CD8-positive, alpha-beta memory T cell (primary cell): ENCODE data around the gene GPR153. TPM values are rescaled to one million over a fixed set of nuclear protein-coding genes. Genes with fewer than 3 reads are reported as not detected.

ENCODE experiments used
- CTCF ChIA-PET: fragments of 350-600 bp; sonication (Branson Sonifier 250); formaldehyde crosslinking; loops from one replicate; lab custom pipeline; 2021; ENCODE audit warnings: antibody characterized with exemption; lab: Charles Lee
- POLR2A ChIA-PET: fragments of 350-600 bp; sonication (Branson Sonifier 250); formaldehyde crosslinking; loops from one replicate; lab custom pipeline; 2021; ENCODE audit warnings: antibody characterized with exemption; lab: Charles Lee
- DNase-seq, 5 donors: peaks; one replicate each; pipeline versions ENCODE4 v3.0.0 to v3.0.0-alpha.2; 2020 to 2022; ENCODE audit warnings: mixed read lengths in 1 of 5
- H3K27ac ChIP-seq: one replicate; pipeline ENCODE4 v1.7.0; 2013; ENCODE audit warnings: low read depth, mild to moderate bottlenecking, low read length, moderate library complexity
- H3K27me3 ChIP-seq: 2 replicates; pipeline ENCODE4 v1.7.0; 2013; ENCODE audit warnings: low read length, mild to moderate bottlenecking; ENCODE audit not compliant: insufficient read depth, poor library complexity, severe bottlenecking
- H3K36me3 ChIP-seq: 2 replicates; pipeline ENCODE4 v1.7.0; 2013; ENCODE audit warnings: mild to moderate bottlenecking, low read length, moderate library complexity; ENCODE audit not compliant: insufficient read depth
- H3K4me1 ChIP-seq: 2 replicates; pipeline ENCODE4 v1.7.0; 2013; ENCODE audit warnings: mild to moderate bottlenecking, low read length, moderate library complexity; ENCODE audit not compliant: insufficient read depth
- H3K4me3 ChIP-seq: 2 replicates; pipeline ENCODE4 v1.7.0; 2013; ENCODE audit warnings: mild to moderate bottlenecking, low read length
- H3K9me3 ChIP-seq: 2 replicates; pipeline ENCODE4 v1.7.0; 2013; ENCODE audit warnings: mild to moderate bottlenecking, low read length
- H3K27ac Mint-ChIP-seq, 8 donors: one replicate each; pipeline ENCODE4 v1.8.0; 2020 to 2021; ENCODE audit warnings: mixed read lengths in 8 of 8, mild to moderate bottlenecking in 6 of 8, inconsistent platforms in 3 of 8, moderate library complexity in 3 of 8
- H3K27me3 Mint-ChIP-seq, 2 donors: one replicate each; pipeline ENCODE4 v1.8.0; 2020 to 2021; ENCODE audit warnings: mixed read lengths in 2 of 2, mild to moderate bottlenecking in 1 of 2, moderate library complexity in 1 of 2
- H3K36me3 Mint-ChIP-seq, 3 donors: one replicate each; pipeline ENCODE4 v1.8.0; 2020 to 2021; ENCODE audit warnings: mixed read lengths in 3 of 3, inconsistent platforms in 1 of 3, mild to moderate bottlenecking in 1 of 3
- H3K4me1 Mint-ChIP-seq, 3 donors: one replicate each; pipeline ENCODE4 v1.8.0; 2020 to 2021; ENCODE audit warnings: mixed read lengths in 3 of 3, inconsistent platforms in 1 of 3, mild to moderate bottlenecking in 1 of 3
- H3K4me3 Mint-ChIP-seq, 7 donors: one replicate each; pipeline ENCODE4 v1.8.0; 2020 to 2021; ENCODE audit warnings: mixed read lengths in 7 of 7, mild to moderate bottlenecking in 6 of 7, moderate library complexity in 4 of 7, inconsistent platforms in 2 of 7
- H3K9me3 Mint-ChIP-seq, 5 donors: one replicate each; pipeline ENCODE4 v1.8.0; 2020 to 2022; ENCODE audit warnings: mixed read lengths in 5 of 5, mild to moderate bottlenecking in 3 of 5, moderate library complexity in 2 of 5, inconsistent platforms in 1 of 5
- polyA plus RNA-seq: library from polyadenylated mRNA; unstranded; fragments of 300-500 nt; fragmentation: Illumina TruSeq; gene quantifications from one replicate; pipeline ENCODE4 v1.2.3, GENCODE V29; 2021
- total RNA-seq, 2 experiments: library from RNA; stranded (reverse); gene quantifications; one replicate each; pipeline ENCODE4 v1.2.3, GENCODE V29; 2021

Gene GPR153
- total and polyA plus RNA-seq, 3 experiments from 2014 or later, result 0.39 to 0.66 (median 0.50) TPM

DNA sequence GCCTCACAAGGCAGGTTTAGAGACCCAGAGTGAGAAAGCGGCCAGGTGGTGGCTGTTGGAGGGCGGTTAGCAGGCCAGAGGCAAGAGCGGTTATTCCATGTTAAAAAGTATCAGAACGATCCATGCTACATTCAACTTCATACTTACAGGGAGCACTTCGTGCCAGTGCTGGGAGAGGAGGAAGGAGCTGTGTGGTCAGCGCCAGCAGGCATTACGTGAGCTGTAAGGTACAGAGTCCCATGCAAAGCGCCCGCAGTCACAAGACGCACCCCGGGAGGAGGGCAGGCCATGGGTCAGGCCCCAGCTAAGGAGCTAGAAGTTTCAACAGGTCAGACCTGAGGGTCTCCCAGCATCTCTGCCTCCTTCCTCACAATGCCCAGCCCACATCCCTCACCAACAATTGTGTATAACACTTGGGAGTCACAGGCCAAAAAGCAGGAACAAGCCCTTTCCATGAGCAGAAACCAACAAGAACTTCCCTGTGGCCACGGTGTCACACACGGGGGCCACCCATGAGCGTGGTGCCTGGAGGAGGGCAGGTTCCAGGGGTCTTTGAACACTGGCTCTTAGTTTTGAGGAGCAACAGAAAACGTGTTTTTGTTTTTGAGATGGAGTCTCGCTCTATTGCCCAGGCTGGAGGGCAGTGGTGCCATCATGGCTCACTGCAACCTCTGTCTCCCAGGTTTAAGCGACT, 21.8 kb upstream of the GPR153 start:
- Histone ChIP-seq H3K9me3 (no peaks in the 10 kb centered on the region), H3K36me3 (no peaks in the 10 kb centered on the region), H3K4me3 (no peak overlapping the region), H3K27me3 (no peaks in the 10 kb centered on the region), H3K27ac (no peak overlapping the region), H3K4me1 (no peaks in the 10 kb centered on the region)
- no peaks in the 10 kb centered on the region for H3K27me3 Mint-ChIP-seq
- ChIA-PET CTCF (no interaction called here), POLR2A (no interaction called here)
- H3K4me1 Mint-ChIP-seq, result no peaks in the 10 kb centered on the region
- H3K9me3 Mint-ChIP-seq, result no peaks in the 10 kb centered on the region
- H3K27ac Mint-ChIP-seq, result no peak overlapping the region
- no peak overlapping the region for H3K4me3 Mint-ChIP-seq
- H3K36me3 Mint-ChIP-seq, result peaks cover 0 to 4% (median 0%) of the 10 kb centered on the region in 3 donors
- DNase-seq, result no peak

DNA sequence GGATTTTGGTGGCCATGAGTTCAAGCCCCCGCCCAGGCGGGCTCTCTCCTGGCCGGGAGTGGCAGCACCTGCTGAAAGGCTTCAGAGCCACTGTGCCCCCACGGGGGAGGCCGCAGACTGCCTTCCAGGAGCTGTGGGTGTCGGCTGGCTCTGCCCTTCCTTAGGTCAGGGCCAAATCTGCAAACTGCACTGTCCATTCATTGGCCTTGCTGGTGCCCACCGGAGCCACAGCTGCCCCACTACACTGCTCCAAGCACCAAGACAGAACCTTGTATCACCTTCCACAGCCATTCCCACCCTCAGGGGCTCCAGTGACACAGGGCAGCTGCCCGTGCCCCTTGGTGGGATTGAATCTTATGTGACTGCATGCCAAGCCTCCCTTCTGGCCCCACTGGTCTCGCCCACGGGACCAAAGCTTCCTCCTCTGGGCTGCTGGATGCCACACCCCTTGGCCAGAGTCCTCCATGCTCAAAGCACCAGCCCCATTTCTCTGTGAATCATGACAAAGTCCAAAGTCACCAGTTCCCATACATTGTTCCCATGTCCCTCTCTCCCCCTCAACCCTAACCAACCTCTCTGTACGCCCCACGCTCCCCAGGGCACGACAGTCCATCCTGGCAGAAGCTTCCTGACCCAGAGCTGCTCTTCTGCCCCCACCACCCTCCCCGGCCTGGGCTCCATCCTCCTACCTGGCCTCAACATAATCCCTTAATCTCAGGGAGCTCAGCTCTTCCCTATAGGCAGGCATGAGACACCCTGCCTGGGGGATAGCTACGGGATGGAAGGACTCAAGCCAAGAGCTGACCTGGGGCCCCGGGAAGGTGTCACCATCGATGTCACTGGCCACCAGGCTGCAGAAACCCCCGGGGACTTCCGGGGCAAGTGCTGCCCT, 20.9 kb upstream of the GPR153 start:
- H3K36me3 ChIP-seq, result no peaks in the 10 kb centered on the region
- Mint-ChIP-seq H3K36me3 (peaks cover 0 to 4% (median 0%) of the 10 kb centered on the region in 3 donors), H3K9me3 (no peaks in the 10 kb centered on the region), H3K4me1 (no peaks in the 10 kb centered on the region), H3K27ac (no peak overlapping the region), H3K27me3 (no peaks in the 10 kb centered on the region), H3K4me3 (no peak overlapping the region)
- H3K27me3 ChIP-seq, result no peaks in the 10 kb centered on the region
- DNase-seq, result no peak
- H3K4me3 ChIP-seq, result no peak overlapping the region
- CTCF ChIA-PET, result no interaction called here
- H3K27ac ChIP-seq, result no peak overlapping the region
- POLR2A ChIA-PET, result no interaction called here
- no peaks in the 10 kb centered on the region for H3K9me3 ChIP-seq
- H3K4me1 ChIP-seq, result no peaks in the 10 kb centered on the region

GRCh38 chr1:6280761-6281451, 20.0 kb upstream of the GPR153 start:
- Mint-ChIP-seq H3K4me3 (no peak overlapping the region), H3K27me3 (no peaks in the 10 kb centered on the region), H3K9me3 (no peaks in the 10 kb centered on the region), H3K27ac (no peak overlapping the region), H3K4me1 (no peaks in the 10 kb centered on the region), H3K36me3 (peaks cover 0 to 4% (median 0%) of the 10 kb centered on the region in 3 donors)
- ChIA-PET CTCF (no interaction called here), POLR2A (no interaction called here)
- H3K4me1 ChIP-seq, result no peaks in the 10 kb centered on the region
- H3K27ac ChIP-seq, result no peak overlapping the region
- H3K9me3 ChIP-seq, result no peaks in the 10 kb centered on the region
- H3K27me3 ChIP-seq, result no peaks in the 10 kb centered on the region
- H3K36me3 ChIP-seq, result no peaks in the 10 kb centered on the region
- no peak overlapping the region for H3K4me3 ChIP-seq
- DNase-seq, result no peak

DNA sequence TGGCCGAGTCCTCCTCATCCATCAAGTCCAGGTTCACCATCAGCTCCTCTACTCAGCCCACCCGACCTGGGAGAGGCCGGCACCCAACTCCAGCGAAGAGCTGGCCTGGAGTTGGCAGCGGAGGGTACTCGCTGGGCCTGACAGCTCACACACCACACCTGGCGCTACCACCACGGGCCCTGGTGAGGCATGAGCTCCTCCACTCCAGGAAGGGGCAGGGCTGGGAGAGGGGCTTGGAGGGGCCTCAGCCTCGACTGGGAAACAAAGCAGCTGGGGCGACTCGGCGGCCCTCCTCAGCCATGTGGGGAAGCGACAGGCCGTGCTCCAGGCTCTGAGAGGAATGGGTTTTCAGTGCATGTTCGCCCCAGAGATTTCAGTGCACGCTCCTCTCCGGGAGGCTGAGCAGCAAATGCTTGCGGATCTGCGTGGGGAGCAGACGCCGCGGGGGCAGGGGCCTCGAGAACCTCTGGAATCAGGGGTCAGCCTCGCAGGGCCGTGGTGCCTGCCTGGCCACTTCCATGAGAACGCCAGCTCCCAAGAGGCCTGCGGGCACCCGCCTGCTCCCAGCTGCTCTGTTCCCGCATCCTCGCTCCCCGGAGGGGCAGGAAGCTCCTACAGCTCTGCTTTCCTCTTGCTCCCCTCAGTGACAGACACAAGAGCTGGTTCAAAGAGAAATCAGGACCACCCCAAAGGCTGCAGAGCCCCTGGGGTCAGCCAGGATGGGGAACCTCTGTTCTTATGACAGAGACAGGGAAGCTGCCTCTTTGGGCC, 18.9 kb upstream of the GPR153 start:
- no peaks in the 10 kb centered on the region for H3K27me3 ChIP-seq
- H3K4me3 ChIP-seq, result no peak overlapping the region
- no peaks in the 10 kb centered on the region for H3K4me1 ChIP-seq
- H3K27ac Mint-ChIP-seq, result no peak overlapping the region
- no peaks in the 10 kb centered on the region for H3K9me3 ChIP-seq
- ChIA-PET CTCF (interaction anchor here (1.3 kb wide), 1 partner anchor 33 kb away, joined by 4 read pairs; no protein-coding TSS in a partner anchor), POLR2A (no interaction called here)
- H3K27me3 Mint-ChIP-seq, result no peaks in the 10 kb centered on the region
- H3K9me3 Mint-ChIP-seq, result no peaks in the 10 kb centered on the region
- H3K27ac ChIP-seq, result no peak overlapping the region
- H3K36me3 Mint-ChIP-seq, result peaks cover 0 to 4% (median 0%) of the 10 kb centered on the region in 3 donors
- no peaks in the 10 kb centered on the region for H3K36me3 ChIP-seq
- no peak overlapping the region for H3K4me3 Mint-ChIP-seq
- DNase-seq, result no peak
- H3K4me1 Mint-ChIP-seq, result no peaks in the 10 kb centered on the region

DNA sequence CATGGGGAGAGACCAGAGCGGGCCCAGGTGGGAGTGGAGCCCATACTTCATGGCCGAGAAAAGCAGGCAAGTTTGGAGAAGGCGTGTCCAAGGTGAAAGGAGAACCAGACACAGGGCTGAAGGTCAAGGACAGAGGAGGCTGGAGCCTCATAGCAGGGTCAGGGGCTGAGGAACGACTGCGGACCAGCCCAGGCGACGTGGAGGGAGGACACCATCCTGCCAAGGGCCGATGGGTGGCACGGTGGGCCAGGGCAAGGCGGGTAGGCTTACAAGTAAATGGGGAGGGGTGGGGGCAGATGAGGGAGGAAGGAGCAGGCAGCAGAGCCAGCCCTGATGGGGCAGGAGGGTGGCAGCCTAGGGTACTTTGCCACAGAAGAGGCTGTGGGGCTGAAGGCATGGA, 18.2 kb upstream of the GPR153 start:
- Mint-ChIP-seq H3K27ac (peak overlapping the region in 2 of 8 donors; percentile 54 to 57), H3K9me3 (no peaks in the 10 kb centered on the region), H3K4me3 (no peak overlapping the region), H3K36me3 (peaks cover 0 to 4% (median 0%) of the 10 kb centered on the region in 3 donors), H3K4me1 (no peaks in the 10 kb centered on the region), H3K27me3 (no peaks in the 10 kb centered on the region)
- H3K27me3 ChIP-seq, result no peaks in the 10 kb centered on the region
- H3K36me3 ChIP-seq, result no peaks in the 10 kb centered on the region
- H3K4me1 ChIP-seq, result no peaks in the 10 kb centered on the region
- H3K27ac ChIP-seq, result no peak overlapping the region
- DNase-seq, result no peak
- no peak overlapping the region for H3K4me3 ChIP-seq
- no peaks in the 10 kb centered on the region for H3K9me3 ChIP-seq
- ChIA-PET POLR2A (no interaction called here), CTCF (interaction anchor here (1.3 kb wide), 1 partner anchor 32 kb away, joined by 4 read pairs; no protein-coding TSS in a partner anchor)

DNA sequence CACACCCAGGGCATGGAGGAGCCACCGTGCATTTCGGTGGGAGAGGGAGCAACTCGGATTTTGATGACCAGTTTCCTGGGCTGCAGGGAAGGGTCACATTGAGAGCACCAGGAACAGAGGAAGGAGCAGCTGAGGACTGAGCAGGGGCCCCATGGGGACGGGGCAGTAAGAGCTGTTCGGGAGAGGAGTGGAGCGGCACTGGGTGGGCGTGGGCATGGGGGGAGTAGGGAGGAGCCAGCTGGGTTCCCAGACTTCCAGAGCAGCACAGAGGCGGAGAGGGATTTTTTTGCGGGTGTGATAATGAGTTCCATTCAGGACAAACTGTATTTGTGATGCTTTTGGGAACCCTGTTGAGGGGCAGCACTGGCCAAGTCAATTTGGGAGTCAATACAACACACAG, 17.4 kb upstream of the GPR153 start:
- no peak overlapping the region for H3K4me3 ChIP-seq
- no peak for DNase-seq

GRCh38 chr1:6276811-6277555, 16.1 kb upstream of the GPR153 start:
- H3K9me3 Mint-ChIP-seq, result no peaks in the 10 kb centered on the region
- ChIA-PET CTCF (no interaction called here), POLR2A (no interaction called here)

More for the DNA sequence above, 17.4 kb upstream of the GPR153 start:
- no peaks in the 10 kb centered on the region for H3K36me3 ChIP-seq
- H3K27ac Mint-ChIP-seq, result no peak overlapping the region
- ChIA-PET POLR2A (no interaction called here), CTCF (no interaction called here)
- no peak overlapping the region for H3K4me3 Mint-ChIP-seq
- no peaks in the 10 kb centered on the region for H3K27me3 ChIP-seq
- no peaks in the 10 kb centered on the region for H3K4me1 ChIP-seq
- no peak overlapping the region for H3K27ac ChIP-seq
- H3K9me3 Mint-ChIP-seq, result no peaks in the 10 kb centered on the region
- no peaks in the 10 kb centered on the region for H3K4me1 Mint-ChIP-seq
- no peaks in the 10 kb centered on the region for H3K27me3 Mint-ChIP-seq
- H3K36me3 Mint-ChIP-seq, result peaks cover 0 to 4% (median 0%) of the 10 kb centered on the region in 3 donors
- H3K9me3 ChIP-seq, result no peaks in the 10 kb centered on the region

More at GRCh38 chr1:6276811-6277555, 16.1 kb upstream of the GPR153 start:
- Histone ChIP-seq H3K27ac (no peak overlapping the region), H3K4me1 (no peaks in the 10 kb centered on the region), H3K4me3 (no peak overlapping the region), H3K9me3 (no peaks in the 10 kb centered on the region), H3K27me3 (no peaks in the 10 kb centered on the region), H3K36me3 (no peaks in the 10 kb centered on the region)
- no peak for DNase-seq
- Mint-ChIP-seq H3K4me1 (no peaks in the 10 kb centered on the region), H3K4me3 (no peak overlapping the region), H3K27ac (no peak overlapping the region), H3K27me3 (no peaks in the 10 kb centered on the region), H3K36me3 (peaks cover 0 to 4% (median 0%) of the 10 kb centered on the region in 3 donors)
